ENCODE data around the gene TOX3.

- TF ChIP-seq CTCF (IDR thresholded peaks at IDR 0.05) (no peak), POLR2A (IDR thresholded peaks at IDR 0.05; ENCODE audit: low read depth) (no peak), EP300 (IDR thresholded peaks at IDR 0.05) (no peak)
These were observed 55.7 kb downstream of the TOX3 start for GRCh38 chr16:52491216-52491615.
